Nephron (organoid): ENCODE measurements around the gene INIP.

Experiments used
- H3K27ac Mint-ChIP-seq, 3 experiments: 2 replicates each; pipeline ENCODE4 v1.8.0; 2020; ENCODE audit warnings: mixed read lengths in 3 of 3, mild to moderate bottlenecking in 2 of 3, moderate library complexity in 1 of 3
- H3K27me3 Mint-ChIP-seq: 2 replicates; pipeline ENCODE4 v1.8.0; 2021; ENCODE audit warnings: low read depth, mild to moderate bottlenecking, moderate library complexity, mixed read lengths
- H3K36me3 Mint-ChIP-seq: 2 replicates; pipeline ENCODE4 v1.8.0; 2020; ENCODE audit warnings: low read depth, mixed read lengths
- H3K4me1 Mint-ChIP-seq: 2 replicates; pipeline ENCODE4 v1.8.0; 2020; ENCODE audit warnings: mixed read lengths
- H3K4me3 Mint-ChIP-seq, 3 experiments: 2 replicates each; pipeline ENCODE4 v1.8.0; 2020; ENCODE audit warnings: mild to moderate bottlenecking in 3 of 3, mixed read lengths in 3 of 3, moderate library complexity in 2 of 3
- H3K9me3 Mint-ChIP-seq: 2 replicates; pipeline ENCODE4 v1.8.0; 2020; ENCODE audit warnings: mixed read lengths
- TF ChIP-seq, protein P1 (sequence below), 3 experiments: fragments of 200-600 bp; sonication (generic); IDR thresholded peaks; one replicate each; pipeline ENCODE4 v1.5.0; 2021; ENCODE audit warnings: antibody characterized with exemption in 3 of 3; ENCODE audit not compliant: unreplicated experiment in 3 of 3

INIP gene, protein sequence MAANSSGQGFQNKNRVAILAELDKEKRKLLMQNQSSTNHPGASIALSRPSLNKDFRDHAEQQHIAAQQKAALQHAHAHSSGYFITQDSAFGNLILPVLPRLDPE

DNA sequence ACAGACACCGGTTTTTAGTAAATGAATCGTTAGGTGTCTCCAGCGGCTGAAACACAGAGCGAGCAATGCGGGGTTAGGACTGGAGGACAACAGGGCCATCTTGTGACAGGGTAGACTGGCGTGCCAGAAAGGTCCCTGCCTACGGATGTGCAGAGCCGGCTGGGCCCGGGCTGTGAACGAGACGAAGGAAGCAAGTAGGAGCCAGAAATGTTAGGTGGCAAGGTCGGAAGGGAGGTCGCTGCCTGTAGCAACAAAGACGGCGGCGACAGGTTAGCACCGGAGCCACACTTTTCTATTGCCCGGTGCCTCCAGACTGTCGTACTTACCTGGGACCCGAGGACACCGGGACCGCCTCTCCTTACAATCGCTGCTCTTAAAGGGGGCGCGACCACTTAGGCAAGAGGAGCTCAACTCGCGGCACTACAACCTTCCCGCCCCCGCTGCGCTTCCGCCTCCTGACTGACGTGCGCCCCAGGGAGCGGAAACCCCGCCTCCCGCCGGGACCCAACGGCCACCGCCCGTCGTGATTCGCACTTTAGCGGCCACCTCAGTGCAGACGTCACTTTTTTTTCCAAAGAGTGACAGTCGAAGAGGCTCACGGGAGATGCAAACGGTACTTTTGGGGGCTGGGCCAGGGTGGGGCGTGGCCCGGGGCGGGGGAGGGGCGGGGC lies at the start of gene INIP:
TSS of gene INIP (minus strand) at position 457 of the 671 bp plus-strand sequence. CDS start 1,632 bp downstream, outside the sequence.
- Mint-ChIP-seq H3K27me3 (no peaks in the 10 kb centered on the region), H3K4me3 (peak within 1 kb of the TSS; percentile 96 to 100 (median 99)), H3K36me3 (peaks cover 14% of the 10 kb centered on the region), H3K4me1 (peaks cover 9% of the 10 kb centered on the region), H3K27ac (peak within 1 kb of the TSS; percentile 78 to 95 (median 88)), H3K9me3 (peaks cover 4% of the 10 kb centered on the region)
- TF ChIP-seq, protein P1, sequence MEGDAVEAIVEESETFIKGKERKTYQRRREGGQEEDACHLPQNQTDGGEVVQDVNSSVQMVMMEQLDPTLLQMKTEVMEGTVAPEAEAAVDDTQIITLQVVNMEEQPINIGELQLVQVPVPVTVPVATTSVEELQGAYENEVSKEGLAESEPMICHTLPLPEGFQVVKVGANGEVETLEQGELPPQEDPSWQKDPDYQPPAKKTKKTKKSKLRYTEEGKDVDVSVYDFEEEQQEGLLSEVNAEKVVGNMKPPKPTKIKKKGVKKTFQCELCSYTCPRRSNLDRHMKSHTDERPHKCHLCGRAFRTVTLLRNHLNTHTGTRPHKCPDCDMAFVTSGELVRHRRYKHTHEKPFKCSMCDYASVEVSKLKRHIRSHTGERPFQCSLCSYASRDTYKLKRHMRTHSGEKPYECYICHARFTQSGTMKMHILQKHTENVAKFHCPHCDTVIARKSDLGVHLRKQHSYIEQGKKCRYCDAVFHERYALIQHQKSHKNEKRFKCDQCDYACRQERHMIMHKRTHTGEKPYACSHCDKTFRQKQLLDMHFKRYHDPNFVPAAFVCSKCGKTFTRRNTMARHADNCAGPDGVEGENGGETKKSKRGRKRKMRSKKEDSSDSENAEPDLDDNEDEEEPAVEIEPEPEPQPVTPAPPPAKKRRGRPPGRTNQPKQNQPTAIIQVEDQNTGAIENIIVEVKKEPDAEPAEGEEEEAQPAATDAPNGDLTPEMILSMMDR (IDR thresholded peaks at IDR 0.05; ENCODE audit: unreplicated experiment in 3 of 3), result no peak

DNA sequence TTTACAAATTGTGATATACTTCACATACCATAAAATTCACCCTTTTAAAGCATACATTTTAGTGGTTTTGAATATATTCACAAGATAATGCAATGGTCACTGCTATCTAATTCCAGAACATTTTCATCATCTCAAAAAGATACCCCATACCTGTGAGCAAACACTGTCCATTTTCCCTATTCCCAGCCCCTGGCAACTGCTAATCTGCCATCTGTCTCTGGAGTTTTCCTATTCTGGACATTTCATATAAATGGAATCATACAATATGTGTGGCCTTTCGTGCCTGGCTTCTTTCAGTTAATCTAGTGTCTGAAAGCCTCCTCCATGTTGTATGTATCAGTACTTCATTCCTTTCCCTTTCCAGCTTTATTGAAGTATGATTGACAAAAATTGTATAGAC lies 47.4 kb upstream of the INIP start:
- H3K4me1 Mint-ChIP-seq, result peaks cover 24% of the 10 kb centered on the region
- H3K9me3 Mint-ChIP-seq, result peaks cover 15% of the 10 kb centered on the region
- peaks cover 8% of the 10 kb centered on the region for H3K27me3 Mint-ChIP-seq
- H3K36me3 Mint-ChIP-seq, result peaks cover 12% of the 10 kb centered on the region
- H3K27ac Mint-ChIP-seq, result peak overlapping the region in 2 of 3 experiments; percentile 73 to 92
- TF ChIP-seq, protein P1 (IDR thresholded peaks at IDR 0.05; ENCODE audit: unreplicated experiment in 3 of 3), result no peak
- no peak overlapping the region for H3K4me3 Mint-ChIP-seq

DNA sequence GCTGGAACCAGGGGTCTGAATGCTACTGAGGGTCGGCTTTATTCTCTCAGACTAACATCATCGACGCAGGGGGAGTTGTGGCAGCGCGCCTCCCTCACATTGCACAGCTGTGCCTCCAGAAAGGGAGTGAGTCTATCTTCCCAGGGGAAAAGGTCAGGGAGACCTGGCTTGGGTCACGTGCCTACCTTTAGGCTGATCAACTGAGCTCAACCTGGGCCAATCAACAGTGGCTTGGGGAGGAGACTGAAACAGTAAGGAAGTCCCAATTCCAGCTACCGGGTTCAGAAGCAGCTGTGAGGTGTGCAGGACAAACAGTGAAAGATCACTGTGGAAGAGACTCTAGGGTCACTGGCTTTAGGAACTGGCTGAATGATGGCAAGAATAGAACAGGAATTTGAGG lies 46.9 kb upstream of the INIP start:
- Mint-ChIP-seq H3K4me1 (peaks cover 29% of the 10 kb centered on the region), H3K36me3 (peaks cover 12% of the 10 kb centered on the region), H3K4me3 (peak overlapping the region in 1 of 3 experiments; percentile 45), H3K9me3 (peaks cover 15% of the 10 kb centered on the region), H3K27me3 (peaks cover 8% of the 10 kb centered on the region), H3K27ac (peak overlapping the region in 2 of 3 experiments; percentile 73 to 92)
- TF ChIP-seq, protein P1 (IDR thresholded peaks at IDR 0.05; ENCODE audit: unreplicated experiment in 3 of 3), result no peak

DNA sequence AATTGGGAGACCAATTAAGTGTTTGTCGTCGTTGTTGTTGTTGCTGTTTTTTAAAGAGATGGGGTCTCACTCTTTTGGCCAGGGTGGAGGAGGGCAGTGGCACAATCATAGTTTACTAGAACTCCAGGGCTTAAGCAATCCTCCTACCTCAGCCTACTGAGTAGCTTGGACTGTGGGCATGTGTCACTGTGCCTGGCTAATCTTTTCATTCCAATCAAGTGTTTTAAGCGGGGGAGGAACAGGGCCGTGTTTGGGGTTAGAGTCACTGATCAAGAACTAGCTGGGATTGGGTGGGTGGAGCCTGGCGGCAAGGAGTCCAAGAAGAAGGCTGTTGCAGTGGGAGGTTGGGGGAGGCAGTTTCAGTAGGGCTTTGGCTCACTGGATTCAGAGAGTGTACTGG lies 46.4 kb upstream of the INIP start:
- TF ChIP-seq, protein P1 (IDR thresholded peaks at IDR 0.05; ENCODE audit: unreplicated experiment in 3 of 3), result no peak
- Mint-ChIP-seq H3K4me3 (peak overlapping the region in 1 of 3 experiments; percentile 45), H3K27ac (peak overlapping the region; percentile 22 to 92 (median 73)), H3K36me3 (peaks cover 12% of the 10 kb centered on the region), H3K9me3 (peaks cover 15% of the 10 kb centered on the region), H3K4me1 (peaks cover 30% of the 10 kb centered on the region), H3K27me3 (peaks cover 8% of the 10 kb centered on the region)

DNA sequence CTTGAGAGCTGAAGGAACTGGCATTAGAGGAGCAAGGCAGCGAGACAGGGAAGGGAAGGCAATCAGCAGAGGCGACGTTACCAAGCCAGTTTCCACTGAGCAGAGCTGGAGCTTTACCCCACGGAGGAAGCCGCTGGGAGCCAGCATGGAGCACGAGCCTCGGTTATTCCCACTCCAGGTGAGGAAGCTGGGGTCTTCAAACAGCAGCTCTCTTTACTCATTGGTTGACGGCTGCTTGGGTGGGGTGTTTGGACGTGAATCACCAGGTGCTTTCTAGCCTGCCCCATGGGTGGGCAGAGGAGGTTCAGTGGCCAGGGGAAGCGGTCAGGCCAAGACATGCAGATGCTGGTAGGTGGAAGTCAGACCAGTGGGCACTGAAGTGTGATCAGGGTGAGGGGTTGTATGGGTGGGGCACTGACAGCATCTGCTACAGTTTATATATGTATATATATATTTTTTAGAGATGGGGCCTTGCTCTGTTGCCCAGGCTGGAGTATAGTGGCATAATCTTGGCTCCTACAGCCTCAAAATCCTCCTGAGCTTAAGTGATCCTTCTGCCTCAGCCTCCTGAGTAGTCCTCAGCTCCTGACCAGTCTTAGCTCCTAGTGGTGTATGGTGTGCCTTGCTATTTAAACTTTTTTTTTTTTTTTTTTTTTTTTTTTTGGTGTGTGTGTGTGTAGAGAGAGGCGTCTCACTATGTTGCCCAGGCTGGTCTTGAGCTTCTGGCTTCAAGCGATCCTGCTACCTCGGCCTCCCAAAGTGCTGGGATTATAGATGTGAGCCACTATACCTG lies 45.0 kb upstream of the INIP start:
- H3K27ac Mint-ChIP-seq, result peak overlapping the region in 2 of 3 experiments; percentile 20 to 83
- peaks cover 8% of the 10 kb centered on the region for H3K27me3 Mint-ChIP-seq
- H3K9me3 Mint-ChIP-seq, result peaks cover 11% of the 10 kb centered on the region
- H3K36me3 Mint-ChIP-seq, result peaks cover 7% of the 10 kb centered on the region
- no peak overlapping the region for H3K4me3 Mint-ChIP-seq
- peaks cover 34% of the 10 kb centered on the region for H3K4me1 Mint-ChIP-seq
- TF ChIP-seq, protein P1 (IDR thresholded peaks at IDR 0.05; ENCODE audit: unreplicated experiment in 3 of 3), result no peak
